ENCODE data around the gene ABCG1.

Gene ABCG1

DNA sequence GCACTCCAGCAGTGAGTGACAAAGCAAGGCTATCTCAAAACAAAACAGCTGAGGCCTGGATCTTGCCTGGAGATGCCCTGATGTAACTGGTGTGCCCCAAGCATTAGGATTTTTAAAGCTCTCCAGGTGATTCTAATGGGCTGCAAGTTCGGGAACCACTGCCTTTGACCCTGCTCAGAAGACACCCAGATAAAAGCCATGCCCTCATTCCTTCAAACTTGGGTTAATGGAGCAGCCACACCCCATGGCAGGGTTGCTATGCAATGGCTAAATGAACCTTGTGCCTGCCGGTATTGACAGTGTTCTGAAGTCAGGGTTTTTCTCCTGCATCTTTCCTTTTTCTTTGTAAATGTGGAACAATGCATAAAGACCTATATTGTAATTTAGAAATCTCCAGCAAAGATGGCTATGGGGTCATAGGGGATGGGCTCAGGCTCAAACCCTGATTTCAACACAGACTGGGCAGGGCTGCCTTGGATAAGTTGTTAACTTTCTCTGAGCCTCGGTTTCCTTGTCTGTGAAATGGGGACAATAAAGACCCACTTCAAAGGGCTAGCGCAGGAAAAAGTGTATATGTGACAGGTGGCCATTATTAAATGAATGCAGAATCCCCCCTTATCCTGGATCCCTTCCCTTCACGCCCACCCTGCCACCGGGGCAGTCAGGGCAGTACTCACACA lies 95.8 kb downstream of the ABCG1 start:
- Histone ChIP-seq H3K36me3 (ENCODE audit: control insufficient read depth, insufficient read depth, low read length) (no peaks in the 10 kb centered on the region), H3K79me2 (no peaks in the 10 kb centered on the region), H3K9me3 (ENCODE audit: control insufficient read depth, low read length) (no peaks in the 10 kb centered on the region), H3K27ac (no peak overlapping the region), H3K4me3 (ENCODE audit: low read depth, low read length) (no peak overlapping the region), H3K4me1 (no peaks in the 10 kb centered on the region), H3K27me3 (ENCODE audit: control insufficient read depth, insufficient read depth, low read length) (no peaks in the 10 kb centered on the region), H3K9ac (no peak overlapping the region), H2AFZ (no peak overlapping the region), H3K4me2 (ENCODE audit: low read length) (no peak overlapping the region)
- TF ChIP-seq, protein P1, sequence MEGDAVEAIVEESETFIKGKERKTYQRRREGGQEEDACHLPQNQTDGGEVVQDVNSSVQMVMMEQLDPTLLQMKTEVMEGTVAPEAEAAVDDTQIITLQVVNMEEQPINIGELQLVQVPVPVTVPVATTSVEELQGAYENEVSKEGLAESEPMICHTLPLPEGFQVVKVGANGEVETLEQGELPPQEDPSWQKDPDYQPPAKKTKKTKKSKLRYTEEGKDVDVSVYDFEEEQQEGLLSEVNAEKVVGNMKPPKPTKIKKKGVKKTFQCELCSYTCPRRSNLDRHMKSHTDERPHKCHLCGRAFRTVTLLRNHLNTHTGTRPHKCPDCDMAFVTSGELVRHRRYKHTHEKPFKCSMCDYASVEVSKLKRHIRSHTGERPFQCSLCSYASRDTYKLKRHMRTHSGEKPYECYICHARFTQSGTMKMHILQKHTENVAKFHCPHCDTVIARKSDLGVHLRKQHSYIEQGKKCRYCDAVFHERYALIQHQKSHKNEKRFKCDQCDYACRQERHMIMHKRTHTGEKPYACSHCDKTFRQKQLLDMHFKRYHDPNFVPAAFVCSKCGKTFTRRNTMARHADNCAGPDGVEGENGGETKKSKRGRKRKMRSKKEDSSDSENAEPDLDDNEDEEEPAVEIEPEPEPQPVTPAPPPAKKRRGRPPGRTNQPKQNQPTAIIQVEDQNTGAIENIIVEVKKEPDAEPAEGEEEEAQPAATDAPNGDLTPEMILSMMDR (IDR thresholded peaks at IDR 0.05) = no peak

DNA sequence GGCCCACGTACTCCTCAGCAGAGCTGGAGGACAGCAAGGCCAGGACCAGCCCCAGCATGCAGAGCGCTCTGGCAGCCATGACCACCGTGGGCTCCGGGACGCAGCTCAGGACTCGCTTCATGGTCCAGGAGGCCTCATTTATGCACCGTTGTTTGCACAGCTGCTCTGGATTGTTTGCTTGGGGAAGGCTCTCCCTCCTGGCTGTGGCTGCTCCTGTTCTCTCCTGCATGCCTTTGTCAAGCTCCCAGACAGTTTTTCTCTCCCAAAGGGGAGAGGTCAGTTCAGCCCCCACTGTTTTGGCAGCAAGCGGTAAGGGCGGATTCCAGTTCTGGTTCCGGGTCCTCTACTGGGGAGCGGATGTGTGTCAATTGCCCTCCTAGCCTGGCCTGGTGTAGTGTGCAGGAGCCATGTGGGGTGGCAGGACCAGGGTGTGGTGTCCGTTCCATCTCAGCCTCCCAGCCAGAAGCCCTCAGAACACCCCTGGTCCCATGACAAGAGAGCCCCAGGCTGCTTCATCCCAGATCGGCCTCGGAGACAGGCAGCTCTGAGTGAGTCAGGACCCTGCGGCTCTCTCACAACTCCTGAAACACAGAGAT lies 96.5 kb downstream of the ABCG1 start, which contains the start of gene TFF3:
TSS of gene TFF3 (minus strand) at position 114 of the 596 bp plus-strand sequence. CDS start at position 79, 35 bp downstream.
- H3K27me3 ChIP-seq (ENCODE audit: control insufficient read depth, insufficient read depth, low read length) = no peaks in the 10 kb centered on the region
- H3K9me3 ChIP-seq (ENCODE audit: control insufficient read depth, low read length) = no peaks in the 10 kb centered on the region
- H3K79me2 ChIP-seq = no peaks in the 10 kb centered on the region
- no peak within 1 kb of the TSS for H2AFZ ChIP-seq
- H3K9ac ChIP-seq = no peak within 1 kb of the TSS
- H3K4me2 ChIP-seq (ENCODE audit: low read length) = no peak within 1 kb of the TSS
- no peaks in the 10 kb centered on the region for H3K36me3 ChIP-seq (ENCODE audit: control insufficient read depth, insufficient read depth, low read length)
- H3K4me3 ChIP-seq (ENCODE audit: low read depth, low read length) = no peak within 1 kb of the TSS
- TF ChIP-seq, protein P1 (IDR thresholded peaks at IDR 0.05) = no peak
- H3K4me1 ChIP-seq = no peaks in the 10 kb centered on the region
- no peak within 1 kb of the TSS for H3K27ac ChIP-seq

DNA sequence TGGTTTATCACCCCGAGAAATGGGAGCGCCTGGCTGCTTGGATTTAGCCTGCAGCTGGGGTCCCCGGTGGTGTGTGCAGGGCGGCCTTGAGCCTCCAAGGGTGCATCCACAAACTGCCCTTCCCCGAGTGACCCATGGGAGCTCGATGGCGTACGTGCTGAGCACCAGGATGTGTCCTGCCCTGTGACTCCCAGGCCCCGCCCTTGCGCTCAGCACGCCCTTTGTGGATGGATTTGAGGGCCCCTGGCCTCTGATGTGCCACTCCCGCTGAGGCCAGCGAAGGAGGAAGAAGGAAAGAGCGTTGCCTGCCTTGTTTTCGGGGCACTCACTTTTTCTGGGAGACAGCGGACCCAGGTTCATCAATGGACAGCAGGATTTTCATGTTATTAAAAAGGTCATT lies 98.0 kb downstream of the ABCG1 start:
- Histone ChIP-seq H3K27me3 (ENCODE audit: control insufficient read depth, insufficient read depth, low read length) (no peaks in the 10 kb centered on the region), H3K9me3 (ENCODE audit: control insufficient read depth, low read length) (no peaks in the 10 kb centered on the region), H2AFZ (no peak overlapping the region), H3K4me3 (ENCODE audit: low read depth, low read length) (no peak overlapping the region), H3K36me3 (ENCODE audit: control insufficient read depth, insufficient read depth, low read length) (no peaks in the 10 kb centered on the region), H3K4me1 (no peaks in the 10 kb centered on the region), H3K9ac (no peak overlapping the region), H3K79me2 (no peaks in the 10 kb centered on the region), H3K27ac (no peak overlapping the region), H3K4me2 (ENCODE audit: low read length) (no peak overlapping the region)
- TF ChIP-seq, protein P1 (IDR thresholded peaks at IDR 0.05) = no peak

DNA sequence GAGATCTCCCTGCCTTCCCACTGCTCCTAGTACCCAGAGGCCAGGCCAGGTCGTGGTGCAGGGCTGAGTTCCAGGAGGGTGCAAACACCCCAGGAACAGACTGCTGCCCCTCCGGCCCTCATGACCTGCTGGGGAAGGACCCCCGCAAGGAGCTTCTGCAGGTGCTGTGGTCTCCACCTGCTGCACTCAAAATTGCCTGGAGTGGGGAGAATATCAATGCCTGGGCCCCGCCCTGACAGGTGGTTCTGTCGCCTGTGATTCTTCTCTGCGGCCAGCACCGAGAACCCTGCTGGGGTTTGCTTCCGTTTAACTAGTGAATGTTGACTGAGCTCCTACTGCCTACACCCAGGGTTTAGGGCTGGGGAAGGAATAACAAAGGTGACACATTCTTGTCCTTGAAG lies 98.4 kb downstream of the ABCG1 start:
- Histone ChIP-seq H3K4me3 (ENCODE audit: low read depth, low read length) (no peak overlapping the region), H3K9ac (no peak overlapping the region), H3K36me3 (ENCODE audit: control insufficient read depth, insufficient read depth, low read length) (no peaks in the 10 kb centered on the region), H3K4me2 (ENCODE audit: low read length) (no peak overlapping the region), H2AFZ (no peak overlapping the region), H3K9me3 (ENCODE audit: control insufficient read depth, low read length) (no peaks in the 10 kb centered on the region), H3K4me1 (no peaks in the 10 kb centered on the region), H3K27me3 (ENCODE audit: control insufficient read depth, insufficient read depth, low read length) (no peaks in the 10 kb centered on the region), H3K27ac (no peak overlapping the region), H3K79me2 (no peaks in the 10 kb centered on the region)
- TF ChIP-seq, protein P1 (IDR thresholded peaks at IDR 0.05) = no peak

Data from parathyroid adenoma (tissue), 2 donors.